ENCODE data around the gene GFRA1.
"Not testable (repeated sequence)": the region's sequence is repeated elsewhere in the genome, so short reads cannot be mapped to it uniquely, and the experiment has no call there.

GFRA1 gene

GRCh38 chr10:116055917-116056252, 217.1 kb downstream of the GFRA1 start:
- DNase-seq: no peak

- no peak for DNase-seq
These were observed 217.6 kb downstream of the GFRA1 start for GRCh38 chr10:116055252-116055916.

- DNase-seq: no peak
These were observed 219.1 kb downstream of the GFRA1 start for GRCh38 chr10:116053910-116054309.

GRCh38 chr10:116053009-116053730, 219.8 kb downstream of the GFRA1 start:
- DNase-seq: not testable (repeated sequence)

GRCh38 chr10:116052522-116052921, 220.5 kb downstream of the GFRA1 start:
- not testable (repeated sequence) for DNase-seq

- no peak for DNase-seq
These were observed 223.1 kb downstream of the GFRA1 start for GRCh38 chr10:116049974-116050304.

GRCh38 chr10:116049158-116049973, 223.6 kb downstream of the GFRA1 start:
- no peak for DNase-seq

- DNase-seq: no peak
These were observed 227.3 kb downstream of the GFRA1 start for GRCh38 chr10:116045366-116046356.

- DNase-seq: no peak
These were observed 228.2 kb downstream of the GFRA1 start for GRCh38 chr10:116044801-116045248.

GRCh38 chr10:116043861-116044260, 229.1 kb downstream of the GFRA1 start:
- DNase-seq: peak; percentile 30

- no peak for DNase-seq
These were observed 229.7 kb downstream of the GFRA1 start for GRCh38 chr10:116043304-116043703.

GRCh38 chr10:116041948-116042347, 231.1 kb downstream of the GFRA1 start:
- no peak for DNase-seq

GRCh38 chr10:116039612-116040011, 233.4 kb downstream of the GFRA1 start:
- no peak for DNase-seq

GRCh38 chr10:116038259-116038658, 234.7 kb downstream of the GFRA1 start:
- DNase-seq: no peak

- DNase-seq: not testable (repeated sequence)
These were observed 237.6 kb downstream of the GFRA1 start for GRCh38 chr10:116035406-116035805.

GRCh38 chr10:116030576-116030975, 242.4 kb downstream of the GFRA1 start:
- DNase-seq: no peak

- no peak for DNase-seq
These were observed 243.2 kb downstream of the GFRA1 start for GRCh38 chr10:116029826-116030225.

GRCh38 chr10:116027355-116027754, 245.7 kb downstream of the GFRA1 start:
- no peak for DNase-seq

GRCh38 chr10:116026725-116027124, 246.3 kb downstream of the GFRA1 start:
- DNase-seq: no peak

GRCh38 chr10:116026315-116026714, 246.7 kb downstream of the GFRA1 start:
- no peak for DNase-seq

GRCh38 chr10:116024271-116024878, 248.6 kb downstream of the GFRA1 start:
- no peak for DNase-seq

- no peak for DNase-seq
These were observed 255.6 kb downstream of the GFRA1 start for GRCh38 chr10:116017405-116017804.

Measured in KG1 (cell line).